HepG2 (cell line): Measurements from ENCODE around the gene ARL8A.

Source experiments
- ADNP ChIP-seq: sonication (generic); formaldehyde crosslinking; IDR thresholded peaks from 2 replicates; pipeline ENCODE4 v1.4.0; 2020; ENCODE audit warnings: missing genetic modification reagents
- HDAC6 ChIP-seq: fragments of 200-600 bp; sonication (generic); IDR thresholded peaks from 2 replicates; pipeline ENCODE4 v1.7.0; 2017; ENCODE audit warnings: mild to moderate bottlenecking, antibody characterized with exemption, low read length, low read depth
- JUNB ChIP-seq: sonication (generic); formaldehyde crosslinking; IDR thresholded peaks from 2 replicates; pipeline ENCODE4 v1.8.0; 2022; ENCODE audit warnings: missing genetic modification reagents, mild to moderate bottlenecking, borderline replicate concordance
- MTA3 ChIP-seq: sonication (generic); formaldehyde crosslinking; IDR thresholded peaks from 2 replicates; pipeline ENCODE4 v1.4.0; 2020; ENCODE audit warnings: missing genetic modification reagents
- POLR2A ChIP-seq, 2 experiments: IDR thresholded peaks; 2 replicates each; pipeline ENCODE4 v1.6.1; 2011; ENCODE audit warnings: low read depth in 2 of 2, low read length in 2 of 2, mild to moderate bottlenecking in 1 of 2, moderate library complexity in 1 of 2; ENCODE audit not compliant: insufficient read depth in 1 of 2
- RXRA ChIP-seq: sonication (generic); formaldehyde crosslinking; IDR thresholded peaks from 2 replicates; pipeline ENCODE4 v1.5.1; 2020; ENCODE audit warnings: missing genetic modification reagents
- TAF1 ChIP-seq: sonication (generic); formaldehyde crosslinking; IDR thresholded peaks from 2 replicates; pipeline ENCODE4 v1.4.0; 2020; ENCODE audit warnings: missing genetic modification reagents
- TOE1 ChIP-seq: sonication (generic); formaldehyde crosslinking; IDR thresholded peaks from 2 replicates; pipeline ENCODE4 v1.4.0; 2020; ENCODE audit warnings: mild to moderate bottlenecking, missing genetic modification reagents
- ZNF274 ChIP-seq: sonication (generic); formaldehyde crosslinking; IDR thresholded peaks from 2 replicates; pipeline ENCODE4 v1.5.1; 2020; ENCODE audit warnings: mild to moderate bottlenecking, missing genetic modification reagents
- TF ChIP-seq, protein P1 (sequence below), 2 experiments: IDR thresholded peaks; 2 replicates each; pipeline ENCODE4 v1.6.1; 2011 to 2012; ENCODE audit warnings: low read length in 2 of 2, borderline replicate concordance in 1 of 2, low read depth in 1 of 2, mild to moderate bottlenecking in 1 of 2, moderate library complexity in 1 of 2
- TF ChIP-seq, protein P2 (sequence below): sonication (generic); formaldehyde crosslinking; IDR thresholded peaks from 2 replicates; pipeline ENCODE4 v1.5.0; 2020; ENCODE audit warnings: missing genetic modification reagents, mild to moderate bottlenecking, borderline replicate concordance

DNA sequence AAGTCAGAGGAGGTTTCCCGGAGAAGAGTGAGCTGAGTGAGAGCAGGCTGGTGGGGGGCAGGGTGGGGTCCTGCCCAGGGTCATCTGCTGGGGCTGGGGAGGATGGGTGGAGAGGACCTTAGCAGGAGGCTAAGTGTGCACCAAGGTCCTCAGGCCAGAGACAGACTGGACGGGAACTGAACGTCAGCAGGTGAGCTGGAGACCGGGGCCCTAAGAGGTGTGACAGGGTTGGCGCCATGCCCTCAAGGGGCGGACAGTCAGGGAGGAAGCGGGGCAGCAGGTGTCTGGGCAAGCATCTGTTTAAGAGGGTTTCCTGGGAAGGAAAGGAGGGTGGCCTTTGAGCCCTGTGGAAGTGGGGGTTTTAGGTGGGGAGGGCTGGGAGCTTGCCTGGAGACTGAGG lies 29.5 kb upstream of the ARL8A start:
- no peak for TF ChIP-seq RXRA
- TF ChIP-seq, protein P1, sequence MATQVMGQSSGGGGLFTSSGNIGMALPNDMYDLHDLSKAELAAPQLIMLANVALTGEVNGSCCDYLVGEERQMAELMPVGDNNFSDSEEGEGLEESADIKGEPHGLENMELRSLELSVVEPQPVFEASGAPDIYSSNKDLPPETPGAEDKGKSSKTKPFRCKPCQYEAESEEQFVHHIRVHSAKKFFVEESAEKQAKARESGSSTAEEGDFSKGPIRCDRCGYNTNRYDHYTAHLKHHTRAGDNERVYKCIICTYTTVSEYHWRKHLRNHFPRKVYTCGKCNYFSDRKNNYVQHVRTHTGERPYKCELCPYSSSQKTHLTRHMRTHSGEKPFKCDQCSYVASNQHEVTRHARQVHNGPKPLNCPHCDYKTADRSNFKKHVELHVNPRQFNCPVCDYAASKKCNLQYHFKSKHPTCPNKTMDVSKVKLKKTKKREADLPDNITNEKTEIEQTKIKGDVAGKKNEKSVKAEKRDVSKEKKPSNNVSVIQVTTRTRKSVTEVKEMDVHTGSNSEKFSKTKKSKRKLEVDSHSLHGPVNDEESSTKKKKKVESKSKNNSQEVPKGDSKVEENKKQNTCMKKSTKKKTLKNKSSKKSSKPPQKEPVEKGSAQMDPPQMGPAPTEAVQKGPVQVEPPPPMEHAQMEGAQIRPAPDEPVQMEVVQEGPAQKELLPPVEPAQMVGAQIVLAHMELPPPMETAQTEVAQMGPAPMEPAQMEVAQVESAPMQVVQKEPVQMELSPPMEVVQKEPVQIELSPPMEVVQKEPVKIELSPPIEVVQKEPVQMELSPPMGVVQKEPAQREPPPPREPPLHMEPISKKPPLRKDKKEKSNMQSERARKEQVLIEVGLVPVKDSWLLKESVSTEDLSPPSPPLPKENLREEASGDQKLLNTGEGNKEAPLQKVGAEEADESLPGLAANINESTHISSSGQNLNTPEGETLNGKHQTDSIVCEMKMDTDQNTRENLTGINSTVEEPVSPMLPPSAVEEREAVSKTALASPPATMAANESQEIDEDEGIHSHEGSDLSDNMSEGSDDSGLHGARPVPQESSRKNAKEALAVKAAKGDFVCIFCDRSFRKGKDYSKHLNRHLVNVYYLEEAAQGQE (IDR thresholded peaks at IDR 0.05; ENCODE audit: borderline replicate concordance in 1 of 2, low read depth in 1 of 2, low read length in 2 of 2) = no peak
- no peak for TF ChIP-seq TAF1 (CRISPR knock-in tag)
- TF ChIP-seq ADNP = no peak
- TF ChIP-seq, protein P2, sequence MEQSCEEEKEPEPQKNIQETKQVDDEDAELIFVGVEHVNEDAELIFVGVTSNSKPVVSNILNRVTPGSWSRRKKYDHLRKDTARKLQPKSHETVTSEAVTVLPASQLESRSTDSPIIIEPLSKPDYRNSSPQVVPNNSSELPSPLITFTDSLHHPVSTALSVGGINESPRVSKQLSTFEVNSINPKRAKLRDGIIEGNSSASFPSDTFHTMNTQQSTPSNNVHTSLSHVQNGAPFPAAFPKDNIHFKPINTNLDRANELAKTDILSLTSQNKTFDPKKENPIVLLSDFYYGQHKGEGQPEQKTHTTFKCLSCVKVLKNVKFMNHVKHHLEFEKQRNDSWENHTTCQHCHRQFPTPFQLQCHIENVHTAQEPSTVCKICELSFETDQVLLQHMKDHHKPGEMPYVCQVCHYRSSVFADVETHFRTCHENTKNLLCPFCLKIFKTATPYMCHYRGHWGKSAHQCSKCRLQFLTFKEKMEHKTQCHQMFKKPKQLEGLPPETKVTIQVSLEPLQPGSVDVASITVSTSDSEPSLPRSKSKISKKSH (CRISPR knock-in tag) = no peak
- TF ChIP-seq POLR2A (IDR thresholded peaks at IDR 0.05; ENCODE audit: insufficient read depth in 1 of 2, low read depth in 2 of 2, low read length in 2 of 2) = no peak
- no peak for TF ChIP-seq JUNB (CRISPR knock-in tag)
- TF ChIP-seq HDAC6 = no peak
- TF ChIP-seq ZNF274 (CRISPR knock-in tag) = no peak
- TF ChIP-seq TOE1 (CRISPR knock-in tag) = no peak
- TF ChIP-seq MTA3 (CRISPR knock-in tag) = no peak
